GDM1 (cell line): ENCODE data around the gene THOC3.
"Not testable (repeated sequence)": the region's sequence is repeated elsewhere in the genome, so short reads cannot be mapped to it uniquely, and the experiment has no call there.

Experiments used
- DNase-seq: peaks from one replicate; lab custom pipeline; 2025; lab: John Stamatoyannopoulos, UW

THOC3 gene

GRCh38 chr5:175967471-175968372, at the start of gene THOC3:
Gene THOC3 (minus strand): TSS chr5:175968315. CDS start chr5:175968208, 107 bp downstream.
- DNase-seq, result not testable (repeated sequence)

- not testable (repeated sequence) for DNase-seq
Observed at GRCh38 chr5:176017324-176017723, 49.2 kb upstream of the THOC3 start.

GRCh38 chr5:176014360-176014759, 46.2 kb upstream of the THOC3 start:
- DNase-seq, result not testable (repeated sequence)

GRCh38 chr5:176011088-176011487, 43.0 kb upstream of the THOC3 start:
- DNase-seq, result not testable (repeated sequence)

GRCh38 chr5:176010202-176010601, 42.1 kb upstream of the THOC3 start:
- DNase-seq, result not testable (repeated sequence)

- not testable (repeated sequence) for DNase-seq
Observed at GRCh38 chr5:176007220-176007619, 39.1 kb upstream of the THOC3 start.

- not testable (repeated sequence) for DNase-seq
Observed at GRCh38 chr5:176006819-176007218, 38.7 kb upstream of the THOC3 start.

GRCh38 chr5:175997979-175998378, 29.9 kb upstream of the THOC3 start:
- DNase-seq, result not testable (repeated sequence)

GRCh38 chr5:175997495-175997894, 29.4 kb upstream of the THOC3 start:
- not testable (repeated sequence) for DNase-seq

GRCh38 chr5:175996791-175997190, 28.7 kb upstream of the THOC3 start:
- DNase-seq, result not testable (repeated sequence)

- DNase-seq, result not testable (repeated sequence)
Observed at GRCh38 chr5:175995506-175995905, 27.4 kb upstream of the THOC3 start.

GRCh38 chr5:175979371-175979995, 11.4 kb upstream of the THOC3 start:
- not testable (repeated sequence) for DNase-seq

- DNase-seq, result not testable (repeated sequence)
Observed at GRCh38 chr5:175968381-175968780, 266 bp upstream of the THOC3 start.

GRCh38 chr5:175962329-175962728, 5.8 kb downstream of the THOC3 start:
- not testable (repeated sequence) for DNase-seq

GRCh38 chr5:175960228-175960627, 7.9 kb downstream of the THOC3 start:
- DNase-seq, result not testable (repeated sequence)

- not testable (repeated sequence) for DNase-seq
Observed at GRCh38 chr5:175958515-175958914, 9.6 kb downstream of the THOC3 start.

GRCh38 chr5:175954107-175954506, 14.0 kb downstream of the THOC3 start:
- DNase-seq, result not testable (repeated sequence)

- DNase-seq, result not testable (repeated sequence)
Observed at GRCh38 chr5:175952810-175953209, 15.3 kb downstream of the THOC3 start.

GRCh38 chr5:175951339-175951969, 16.7 kb downstream of the THOC3 start:
- not testable (repeated sequence) for DNase-seq

- DNase-seq, result not testable (repeated sequence)
Observed at GRCh38 chr5:175948329-175949108, 19.6 kb downstream of the THOC3 start.

- DNase-seq, result not testable (repeated sequence)
Observed at GRCh38 chr5:175943253-175943652, 24.9 kb downstream of the THOC3 start.

- DNase-seq, result not testable (repeated sequence)
Observed at GRCh38 chr5:175940632-175941031, 27.5 kb downstream of the THOC3 start.
